HCT116 (cell line): ENCODE results near the gene ZNF804B. TPM values are rescaled to one million over a fixed set of nuclear protein-coding genes. Genes with fewer than 3 reads are reported as not detected.

Experiments used
- ATAC-seq: fragments of 200-7000 bp; cut with Tn5 transposase; 2 replicates; pipeline ENCODE4 v1.9.1; 2020; ENCODE audit warnings: mild to moderate bottlenecking, moderate library complexity
- BruUV-seq: library from RNA; stranded (reverse); fragments of 400-500 nt; replicated peaks from 2 replicates; lab custom pipeline; 2021; lab: Mats Ljungman, UMichigan
- CTCF ChIA-PET: fragments of 300-600 bp; sonication (Branson Sonifier 250); formaldehyde crosslinking; loops from one replicate; lab custom pipeline; 2021; ENCODE audit warnings: antibody characterized with exemption; lab: Charles Lee
- POLR2A ChIA-PET: fragments of 300-600, 350-600 bp; sonication (Branson Sonifier 250); formaldehyde crosslinking; loops from one replicate; lab custom pipeline; 2021; ENCODE audit warnings: antibody characterized with exemption; lab: Charles Lee
- RAD21 ChIA-PET, 2 experiments: fragments of 300-600 bp; sonication (Branson Sonifier 250); formaldehyde crosslinking; loops; one replicate each; lab custom pipeline; 2023; ENCODE audit warnings: low total read pairs in 2 of 2; ENCODE audit not compliant: uncharacterized antibody in 2 of 2, unreplicated experiment in 2 of 2, low non-redundant PET in 1 of 2; lab: Charles Lee
- DNase-seq: peaks from one replicate; pipeline ENCODE4 v3.0.0-alpha.2; 2010; ENCODE audit warnings: low read depth, low spot score
- H2AFZ ChIP-seq: fragments of 200-600 bp; shearing (Covaris generic), sonication (generic); 2 replicates; pipeline ENCODE4 v1.6.1; 2017; ENCODE audit warnings: low read depth, mixed run types, mixed read lengths, antibody characterized with exemption, low read length; ENCODE audit not compliant: poor library complexity, severe bottlenecking
- H3K27ac ChIP-seq: 2 replicates; pipeline ENCODE4 v1.5.1; 2012; ENCODE audit warnings: low read depth, low read length
- H3K27me3 ChIP-seq: fragments of 200-600 bp; sonication (generic); 2 replicates; pipeline ENCODE4 v1.6.1; 2016; ENCODE audit warnings: mixed run types, low read length, mixed read lengths; ENCODE audit not compliant: insufficient read depth
- H3K36me3 ChIP-seq, 2 experiments: fragments of 200-500 bp in 1 of 2; fragments of 200-600 bp in 1 of 2; sonication (Bioruptor generic) in 1 of 2; sonication (generic) in 1 of 2; 2 replicates each; pipeline versions ENCODE4 v1.5.1 to v1.6.1; 2014 to 2016; ENCODE audit warnings: low read length in 2 of 2, inconsistent platforms in 1 of 2, mixed read lengths in 1 of 2, mixed run types in 1 of 2; ENCODE audit not compliant: insufficient read depth in 2 of 2, control insufficient read depth in 1 of 2
- H3K4me1 ChIP-seq, 2 experiments: fragments of 200-600 bp in 1 of 2; sonication (generic) in 1 of 2; 2 replicates each; pipeline versions ENCODE4 v1.5.1 to v1.6.1; 2012 to 2017; ENCODE audit warnings: low read length in 2 of 2, inconsistent platforms in 1 of 2, mild to moderate bottlenecking in 1 of 2, mixed read lengths in 1 of 2, mixed run types in 1 of 2, moderate library complexity in 1 of 2; ENCODE audit not compliant: insufficient read depth in 2 of 2, control insufficient read depth in 1 of 2
- H3K4me2 ChIP-seq: fragments of 200-600 bp; sonication (generic); 2 replicates; pipeline ENCODE4 v1.6.1; 2017; ENCODE audit warnings: mixed run types, low read length, mixed read lengths
- H3K4me3 ChIP-seq, 2 experiments: fragments of 200-600 bp in 1 of 2; sonication (generic) in 1 of 2; replicated peaks in 1 of 2; 2 replicates each; pipeline ENCODE4 v1.5.1; 2011 to 2016; ENCODE audit warnings: low read length in 2 of 2, control low read depth in 1 of 2, low read depth in 1 of 2, mild to moderate bottlenecking in 1 of 2, mixed read lengths in 1 of 2, mixed run types in 1 of 2
- H3K79me2 ChIP-seq: fragments of 200-600 bp; sonication (generic); 2 replicates; pipeline ENCODE4 v1.6.1; 2017; ENCODE audit warnings: mild to moderate bottlenecking, mixed run types, low read length, moderate library complexity, mixed read lengths; ENCODE audit not compliant: insufficient read depth
- H3K9ac ChIP-seq: fragments of 200-600 bp; sonication (generic); 2 replicates; pipeline ENCODE4 v1.6.1; 2016; ENCODE audit warnings: low read length, mixed read lengths
- H3K9me2 ChIP-seq: fragments of 200-600 bp; sonication (generic), shearing (Covaris generic); 2 replicates; pipeline ENCODE4 v1.6.1; 2017; ENCODE audit warnings: mixed run types, mild to moderate bottlenecking, moderate library complexity; ENCODE audit not compliant: insufficient read depth
- H3K9me3 ChIP-seq, 2 experiments: fragments of 200-500 bp in 1 of 2; fragments of 200-600 bp in 1 of 2; sonication (Bioruptor generic) in 1 of 2; sonication (generic) in 1 of 2; 2 replicates each; pipeline ENCODE4 v1.6.1; 2014 to 2017; ENCODE audit warnings: low read length in 2 of 2, mixed read lengths in 2 of 2, inconsistent platforms in 1 of 2, low read depth in 1 of 2, mild to moderate bottlenecking in 1 of 2, mixed run types in 1 of 2, moderate library complexity in 1 of 2; ENCODE audit not compliant: control insufficient read depth in 1 of 2, insufficient read depth in 1 of 2
- H4K20me1 ChIP-seq: fragments of 200-600 bp; sonication (generic), shearing (Covaris generic); 2 replicates; pipeline ENCODE4 v1.6.1; 2017; ENCODE audit warnings: mixed run types, mild to moderate bottlenecking, moderate library complexity; ENCODE audit not compliant: insufficient read depth
- ATF3 ChIP-seq: IDR thresholded peaks from 2 replicates; pipeline ENCODE4 v1.6.1; 2012
- CEBPB ChIP-seq: IDR thresholded peaks from 2 replicates; pipeline ENCODE4 v1.6.1; 2012; ENCODE audit warnings: low read depth
- ELF1 ChIP-seq: IDR thresholded peaks from 2 replicates; pipeline ENCODE4 v1.6.1; 2012; ENCODE audit warnings: low read depth, borderline replicate concordance
- FOSL1 ChIP-seq: IDR thresholded peaks from 2 replicates; pipeline ENCODE4 v1.6.1; 2012; ENCODE audit warnings: low read depth
- JUND ChIP-seq: IDR thresholded peaks from 2 replicates; pipeline ENCODE4 v1.6.1; 2012
- MAX ChIP-seq: IDR thresholded peaks from 2 replicates; pipeline ENCODE4 v1.6.1; 2012
- REST ChIP-seq: IDR thresholded peaks from 2 replicates; pipeline ENCODE4 v1.6.1; 2012; ENCODE audit warnings: low read depth
- TCF7L2 ChIP-seq: IDR thresholded peaks from 2 replicates; pipeline ENCODE4 v1.7.0; 2011; ENCODE audit warnings: borderline replicate concordance, inconsistent platforms; ENCODE audit not compliant: insufficient read depth, insufficient read length; ENCODE audit errors: extremely low read depth
- ZFX ChIP-seq: fragments of 450-650 bp; IDR thresholded peaks from 2 replicates; pipeline ENCODE4 v1.6.1; 2017
- intact Hi-C: fragments of 100-400 bp; cut with micrococcal nuclease; formaldehyde crosslinking; loops from 2 replicates; pipeline ENCODE4 v1.10.0; 2022
- total RNA-seq: library from RNA; stranded (reverse); gene quantifications from one replicate; pipeline ENCODE4 v1.2.1, GENCODE V29; 2021; ENCODE audit not compliant: unreplicated experiment
- TF ChIP-seq, protein P1 (sequence below): IDR thresholded peaks from 2 replicates; pipeline ENCODE4 v1.6.1; 2011; ENCODE audit warnings: mild to moderate bottlenecking, low read length, moderate library complexity; ENCODE audit not compliant: insufficient replicate concordance; ENCODE audit errors: extremely low read depth

The ZNF804B gene
- total RNA-seq, 1 experiment from 2014 or later = not detected

DNA sequence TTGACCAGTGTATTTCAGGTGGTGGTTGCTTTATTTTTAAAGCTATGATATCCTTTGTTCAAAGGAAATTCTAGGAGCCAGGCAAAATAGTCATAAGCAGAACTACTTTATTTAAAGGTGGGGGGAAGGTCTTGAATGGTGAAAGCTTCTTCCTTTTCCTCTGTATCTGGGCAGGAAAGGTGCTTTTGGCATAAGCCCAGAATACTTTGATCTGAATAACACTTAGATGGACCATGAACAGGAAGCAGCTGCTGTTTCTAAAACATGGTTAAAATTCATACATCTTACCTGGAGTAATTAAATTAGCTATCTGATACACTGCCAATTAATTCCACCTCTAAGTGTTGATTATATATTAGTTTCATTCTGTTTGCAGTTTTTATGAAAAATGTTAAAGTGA is 13.3 kb downstream of the ZNF804B start (continued):
- TF ChIP-seq ATF3 = no peak

GRCh38 chr7:88775838-88776237 is 16.3 kb downstream of the ZNF804B start:
- CTCF ChIA-PET = no interaction called here

More at GRCh38 chr7:88775838-88776237, 16.3 kb downstream of the ZNF804B start:
- no TSS peak for BruUV-seq
- no peak overlapping the region for H3K27ac ChIP-seq
- no peak overlapping the region for H3K4me3 ChIP-seq
- no peaks in the 10 kb centered on the region for H3K4me1 ChIP-seq
- H3K4me2 ChIP-seq = no peak overlapping the region
- POLR2A ChIA-PET = no interaction called here
- no peak for TF ChIP-seq REST
- no peak for TF ChIP-seq CEBPB
- TF ChIP-seq, protein P1, sequence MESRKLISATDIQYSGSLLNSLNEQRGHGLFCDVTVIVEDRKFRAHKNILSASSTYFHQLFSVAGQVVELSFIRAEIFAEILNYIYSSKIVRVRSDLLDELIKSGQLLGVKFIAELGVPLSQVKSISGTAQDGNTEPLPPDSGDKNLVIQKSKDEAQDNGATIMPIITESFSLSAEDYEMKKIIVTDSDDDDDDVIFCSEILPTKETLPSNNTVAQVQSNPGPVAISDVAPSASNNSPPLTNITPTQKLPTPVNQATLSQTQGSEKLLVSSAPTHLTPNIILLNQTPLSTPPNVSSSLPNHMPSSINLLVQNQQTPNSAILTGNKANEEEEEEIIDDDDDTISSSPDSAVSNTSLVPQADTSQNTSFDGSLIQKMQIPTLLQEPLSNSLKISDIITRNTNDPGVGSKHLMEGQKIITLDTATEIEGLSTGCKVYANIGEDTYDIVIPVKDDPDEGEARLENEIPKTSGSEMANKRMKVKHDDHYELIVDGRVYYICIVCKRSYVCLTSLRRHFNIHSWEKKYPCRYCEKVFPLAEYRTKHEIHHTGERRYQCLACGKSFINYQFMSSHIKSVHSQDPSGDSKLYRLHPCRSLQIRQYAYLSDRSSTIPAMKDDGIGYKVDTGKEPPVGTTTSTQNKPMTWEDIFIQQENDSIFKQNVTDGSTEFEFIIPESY = no peak
- TF ChIP-seq TCF7L2 = no peak
- no peak for TF ChIP-seq ELF1
- TF ChIP-seq ZFX = no peak
- TF ChIP-seq JUND = no peak
- no peak for TF ChIP-seq FOSL1
- no peak for TF ChIP-seq MAX
- TF ChIP-seq, all 23 proteins: peak for 0
- Histone ChIP-seq H2AFZ (no peak overlapping the region), H4K20me1 (no peaks in the 10 kb centered on the region), H3K9ac (no peak overlapping the region), H3K9me2 (no peaks in the 10 kb centered on the region), H3K36me3 (no peaks in the 10 kb centered on the region), H3K9me3 (no peaks in the 10 kb centered on the region), H3K79me2 (no peaks in the 10 kb centered on the region), H3K27me3 (no peaks in the 10 kb centered on the region)
- ATAC-seq (no peak), DNase-seq (no peak)
- RAD21 ChIA-PET = no interaction called here
- intact Hi-C loops = no loop called here
